Fibroblast of skin of scalp (primary cell): ENCODE measurements around the gene WDR64.
"Not testable (repeated sequence)": the region's sequence is repeated elsewhere in the genome, so short reads cannot be mapped to it uniquely, and the experiment has no call there.

Experiments
- DNase-seq: peaks from one replicate; pipeline ENCODE4 v3.0.0-alpha.2; 2013

WDR64 gene

GRCh38 chr1:241802863-241803262 lies 150.8 kb downstream of the WDR64 start:
- no peak for DNase-seq

- DNase-seq = not testable (repeated sequence)
Observed at GRCh38 chr1:241804706-241805105, 152.6 kb downstream of the WDR64 start.

DNA sequence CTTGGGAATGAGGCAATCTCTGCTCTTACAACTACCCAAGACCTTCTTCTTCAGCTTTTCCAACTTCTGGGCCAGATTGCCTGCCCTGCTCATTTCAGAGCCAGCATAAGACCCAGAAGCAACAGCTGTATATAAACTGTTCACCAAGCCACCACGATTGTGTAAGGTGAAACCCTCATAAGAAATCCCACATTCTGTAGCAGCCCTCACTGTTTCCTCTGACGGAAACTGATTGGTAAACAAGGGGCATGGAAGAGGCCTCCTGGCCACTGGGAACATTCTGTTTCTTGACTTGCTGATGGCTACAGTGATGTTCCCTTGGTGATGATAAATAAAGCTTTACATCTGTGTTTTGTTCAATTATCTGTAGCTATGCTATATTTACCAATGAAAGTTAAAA lies 156.2 kb downstream of the WDR64 start:
- no peak for DNase-seq

DNA sequence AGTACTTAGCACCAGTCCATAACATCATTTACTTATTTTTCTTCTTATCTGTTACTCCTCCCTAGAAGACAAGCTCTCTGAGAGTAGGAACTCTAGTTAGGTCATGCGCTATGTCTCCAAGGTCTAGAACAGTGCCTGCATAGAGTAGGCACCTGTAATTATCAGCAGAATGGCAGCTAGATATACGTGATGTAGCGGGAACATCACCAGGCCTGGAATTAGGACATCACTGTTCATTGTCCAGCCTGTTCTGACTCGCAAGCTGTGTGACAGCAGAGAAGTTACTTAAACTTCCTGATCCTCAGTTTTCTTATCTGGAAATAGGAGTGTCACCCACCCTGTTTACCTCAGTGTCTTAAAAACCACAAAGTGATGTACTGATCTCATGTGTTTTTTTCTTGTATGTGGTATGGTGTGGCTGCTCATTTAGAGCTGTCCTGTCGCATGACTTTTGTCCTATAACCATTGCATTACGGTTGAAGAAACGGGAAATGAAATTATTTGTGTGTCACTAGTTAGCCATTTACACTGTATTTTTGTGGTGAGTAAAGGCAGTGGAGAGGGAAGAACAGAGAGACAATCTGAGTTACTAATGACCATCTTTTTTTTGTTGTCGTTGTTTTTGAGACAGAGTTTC lies 158.8 kb downstream of the WDR64 start:
- DNase-seq = no peak

GRCh38 chr1:241813768-241814320 lies 161.8 kb downstream of the WDR64 start:
- DNase-seq = no peak

DNA sequence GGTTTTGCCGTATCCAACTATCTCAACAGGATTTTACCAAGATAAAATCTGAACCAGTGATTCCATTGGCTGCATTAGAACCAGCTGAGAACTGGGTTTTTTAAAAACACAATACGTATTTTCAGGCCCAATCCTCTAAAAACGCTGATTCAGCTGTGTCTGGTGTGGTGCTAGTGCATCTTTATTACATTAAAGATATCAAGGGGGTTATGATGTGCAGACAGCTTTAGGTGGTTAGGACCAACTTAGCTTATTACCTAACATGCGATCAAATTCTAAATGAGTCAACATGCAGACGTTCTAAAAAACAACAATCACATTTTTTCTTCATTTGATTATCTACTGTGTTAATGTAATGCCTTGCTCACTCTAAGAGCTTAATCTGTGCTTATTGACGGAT lies 163.9 kb downstream of the WDR64 start:
- no peak for DNase-seq

GRCh38 chr1:241817331-241817792 lies 165.3 kb downstream of the WDR64 start:
- peak; percentile 43 for DNase-seq

DNA sequence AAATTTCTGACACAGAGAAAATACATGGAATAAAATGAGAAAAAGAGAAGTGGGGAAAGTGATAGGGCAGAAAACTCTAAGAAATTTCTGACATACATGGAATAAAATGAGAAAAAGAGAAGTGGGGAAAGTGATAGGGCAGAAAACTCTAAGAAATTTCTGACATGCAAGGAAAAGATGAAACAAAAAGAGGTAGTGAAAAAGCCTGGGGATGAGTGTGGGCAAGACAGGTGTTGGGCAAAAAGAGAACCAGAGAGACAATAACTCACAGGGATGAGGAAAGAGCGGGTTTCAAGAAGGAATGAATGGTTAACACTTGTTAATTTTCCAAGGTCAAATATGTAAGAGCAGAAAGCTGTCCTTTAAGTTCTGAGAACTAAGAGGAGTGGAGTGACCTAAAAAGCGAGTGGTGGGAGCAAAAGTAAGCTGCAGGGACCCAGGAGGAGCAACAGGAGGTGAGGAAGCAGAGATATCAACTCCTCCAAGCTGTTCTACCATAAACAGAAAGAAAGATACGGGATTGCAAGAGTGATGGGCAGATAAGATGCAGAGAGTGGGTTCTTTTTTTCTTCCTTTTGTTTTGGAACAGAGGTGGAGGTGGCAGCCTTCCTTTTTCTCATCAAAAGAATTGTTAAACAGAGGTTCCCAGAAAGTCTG lies 166.0 kb downstream of the WDR64 start:
- no peak for DNase-seq

- no peak for DNase-seq
Observed at GRCh38 chr1:241819340-241819866, 167.3 kb downstream of the WDR64 start.

DNA sequence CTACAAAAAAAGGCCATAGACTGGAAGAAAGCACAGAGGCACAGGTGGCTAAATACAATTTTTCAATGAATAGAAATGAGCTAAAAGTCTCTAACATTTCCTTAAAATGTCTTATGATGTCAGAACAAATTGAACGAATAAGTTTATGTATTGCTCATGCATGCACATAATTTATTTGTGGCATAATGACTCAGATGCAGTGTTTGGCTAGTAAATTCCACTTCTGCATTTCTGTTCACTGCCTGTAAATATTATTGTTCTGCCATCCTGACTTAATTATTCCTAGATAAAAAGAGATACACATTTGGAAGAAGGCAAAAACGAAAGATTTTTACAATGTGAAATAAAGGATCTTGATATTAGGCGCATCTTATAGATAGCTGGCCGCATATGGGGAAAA lies 169.3 kb downstream of the WDR64 start:
- peak; percentile 43 for DNase-seq

- DNase-seq = no peak
Observed at GRCh38 chr1:241822846-241823245, 170.8 kb downstream of the WDR64 start.

GRCh38 chr1:241823925-241824324 lies 171.8 kb downstream of the WDR64 start:
- no peak for DNase-seq

DNA sequence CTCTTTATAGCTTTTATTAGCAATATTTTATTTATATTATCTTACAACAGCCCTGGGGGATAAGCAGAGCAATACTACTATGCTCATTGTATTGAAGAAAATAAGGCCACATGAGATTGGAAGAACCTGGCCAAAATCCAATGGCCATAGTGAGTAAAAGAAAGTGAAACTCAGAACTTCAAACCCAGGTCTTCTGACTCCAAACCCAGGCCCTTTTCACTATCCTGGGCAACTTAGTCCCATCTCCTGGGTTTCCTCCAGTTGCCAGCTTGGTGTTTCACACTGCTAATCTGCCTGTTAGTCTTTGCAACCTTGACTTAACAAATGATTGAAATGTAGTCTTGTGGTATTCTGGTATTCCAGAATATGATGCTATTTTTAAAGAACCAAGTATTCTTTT lies 173.5 kb downstream of the WDR64 start:
- peak; percentile 32 for DNase-seq

- not testable (repeated sequence) for DNase-seq
Observed at GRCh38 chr1:241826613-241827012, 174.5 kb downstream of the WDR64 start.

DNA sequence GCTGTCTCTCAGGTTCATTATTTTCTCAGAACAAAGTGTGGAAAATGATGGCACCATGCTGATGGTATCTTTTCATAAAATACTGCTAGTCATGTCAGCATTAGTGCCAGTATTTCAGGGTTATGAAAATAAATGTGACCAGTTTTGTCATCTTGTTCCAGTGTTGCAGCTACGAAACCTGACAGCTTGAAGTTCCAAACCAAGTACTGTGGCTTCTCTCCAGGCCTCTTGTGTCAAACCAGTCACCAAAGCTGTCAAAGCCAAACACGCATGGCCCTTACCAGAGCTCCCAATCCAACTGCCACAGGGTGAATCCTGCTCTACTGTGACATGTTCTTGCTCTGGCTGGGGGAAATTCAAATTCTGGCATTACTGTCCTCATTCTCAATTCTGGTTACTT lies 175.2 kb downstream of the WDR64 start:
- no peak for DNase-seq

- peak; percentile 78 for DNase-seq
Observed at GRCh38 chr1:241828463-241829021, 176.5 kb downstream of the WDR64 start.

DNA sequence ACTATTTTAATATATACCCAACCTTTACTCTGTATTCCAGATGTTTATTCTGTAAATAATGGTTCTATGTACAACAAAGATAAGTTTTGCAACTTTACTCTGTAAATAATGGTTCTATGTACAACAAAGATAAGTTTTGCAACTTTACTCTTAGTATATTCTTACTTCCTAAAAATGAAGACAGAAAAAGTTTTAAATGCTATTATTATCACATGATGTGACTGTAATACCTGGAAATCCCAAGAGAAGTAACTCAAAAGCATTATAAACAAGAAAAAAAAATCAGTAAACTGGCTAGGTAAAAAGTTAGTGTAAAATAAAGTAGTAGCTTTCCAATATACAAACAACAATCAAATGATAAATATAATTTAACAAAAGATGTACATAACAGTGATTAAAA lies 177.4 kb downstream of the WDR64 start:
- no peak for DNase-seq

DNA sequence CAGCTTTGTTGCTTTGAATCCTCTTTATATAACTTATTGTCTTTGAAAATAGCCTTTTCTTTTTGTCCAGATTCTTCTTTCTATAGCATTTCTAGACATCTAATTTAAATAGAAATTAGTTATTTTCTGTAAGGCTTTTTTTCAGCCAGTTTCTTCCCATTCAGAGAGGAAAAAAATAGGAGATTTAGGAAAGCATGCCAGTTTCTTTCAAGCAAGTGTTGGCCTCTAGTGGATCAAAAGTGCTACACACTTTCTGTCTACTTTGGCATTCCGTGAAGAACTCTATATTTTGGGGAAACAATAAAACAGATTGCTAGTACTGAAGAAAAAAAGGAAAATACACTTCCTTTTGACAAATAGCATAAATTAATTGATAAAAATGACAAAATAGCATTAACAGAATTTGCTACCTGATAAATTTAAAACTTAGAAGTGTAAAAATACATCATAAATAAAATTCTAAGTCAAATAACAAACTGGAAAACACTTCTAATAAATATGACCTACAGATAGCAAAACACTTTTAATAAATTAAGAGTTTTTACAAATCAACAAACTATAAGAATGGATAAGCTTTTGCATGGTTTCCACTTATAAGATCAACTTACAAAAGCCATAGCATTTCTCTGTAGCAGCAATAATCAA lies 182.8 kb downstream of the WDR64 start:
- DNase-seq = peak; percentile 60

- DNase-seq = no peak
Observed at GRCh38 chr1:241836941-241837340, 184.9 kb downstream of the WDR64 start.

GRCh38 chr1:241837416-241837815 lies 185.3 kb downstream of the WDR64 start:
- no peak for DNase-seq

- peak; percentile 84 for DNase-seq
Observed at GRCh38 chr1:241837901-241838300, 185.8 kb downstream of the WDR64 start.

GRCh38 chr1:241838897-241839296 lies 186.8 kb downstream of the WDR64 start:
- peak; percentile 8 for DNase-seq

DNA sequence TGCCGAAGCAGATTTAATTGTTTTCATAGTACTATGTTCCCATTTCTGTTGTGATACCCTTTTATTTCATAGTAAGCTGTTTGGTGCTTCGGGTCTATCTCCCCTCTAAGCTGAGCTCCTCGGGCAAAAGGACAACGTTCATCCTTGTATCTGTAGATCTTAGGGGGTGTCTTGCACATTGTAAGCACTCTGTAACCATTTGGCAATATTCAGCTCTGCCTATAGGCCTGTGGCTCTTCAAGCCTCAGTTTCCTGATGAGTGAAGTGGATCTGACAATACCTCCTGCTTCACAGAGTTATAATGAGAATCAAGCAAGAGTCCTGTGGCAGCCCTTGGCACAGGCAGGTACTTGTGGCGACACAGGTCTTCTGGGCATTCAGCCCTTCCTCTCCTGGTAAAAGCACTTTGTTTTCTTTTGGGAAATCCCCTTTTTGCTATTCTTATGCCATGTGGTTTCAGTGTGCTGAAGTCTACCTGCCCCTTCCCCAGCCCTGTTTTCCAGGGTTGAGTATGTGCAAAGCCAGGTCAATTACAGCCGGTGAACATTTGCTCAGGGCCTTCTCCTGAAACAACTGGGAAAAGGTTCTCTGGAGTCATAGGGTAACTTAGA lies 187.4 kb downstream of the WDR64 start:
- no peak for DNase-seq
